WI38 (cell line): ENCODE results near the gene FAM162B.
"Not testable (repeated sequence)": the region's sequence is repeated elsewhere in the genome, so short reads cannot be mapped to it uniquely, and the experiment has no call there.

Experiments used
- H3K4me3 ChIP-seq: 2 replicates; pipeline ENCODE4 v1.5.1; 2011; ENCODE audit warnings: low read depth, mild to moderate bottlenecking, control low read depth, low read length
- CTCF ChIP-seq: IDR thresholded peaks from 2 replicates; pipeline ENCODE4 v1.5.1; 2012; ENCODE audit warnings: low read depth, mild to moderate bottlenecking, control low read depth, low read length

The FAM162B gene

DNA sequence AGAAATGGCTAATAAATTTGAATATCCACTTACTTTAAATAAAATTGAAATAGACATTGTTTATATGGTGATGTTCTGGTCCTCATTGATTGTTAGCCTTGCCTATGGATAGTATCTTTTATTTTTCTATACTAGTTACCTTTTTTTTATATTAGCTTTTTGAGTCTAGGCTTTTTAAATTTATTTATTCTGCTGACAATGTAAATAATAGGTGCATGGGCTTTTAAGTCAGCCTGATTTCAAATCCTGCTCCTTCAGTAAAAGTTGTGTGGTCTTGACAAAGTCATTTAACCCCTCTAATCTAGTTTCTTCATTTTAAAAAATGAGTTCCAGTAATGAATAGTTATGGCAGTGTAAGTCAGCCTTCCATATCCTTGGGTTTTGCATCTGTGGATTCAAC, 38.6 kb downstream of the FAM162B start:
- no peak for TF ChIP-seq CTCF
- no peak overlapping the region for H3K4me3 ChIP-seq

GRCh38 chr6:116714761-116715160, 50.8 kb downstream of the FAM162B start:
- TF ChIP-seq CTCF, result no peak
- H3K4me3 ChIP-seq, result no peak overlapping the region

- H3K4me3 ChIP-seq, result no peak overlapping the region
- no peak for TF ChIP-seq CTCF
These were observed 51.2 kb downstream of the FAM162B start for GRCh38 chr6:116714296-116714695.

DNA sequence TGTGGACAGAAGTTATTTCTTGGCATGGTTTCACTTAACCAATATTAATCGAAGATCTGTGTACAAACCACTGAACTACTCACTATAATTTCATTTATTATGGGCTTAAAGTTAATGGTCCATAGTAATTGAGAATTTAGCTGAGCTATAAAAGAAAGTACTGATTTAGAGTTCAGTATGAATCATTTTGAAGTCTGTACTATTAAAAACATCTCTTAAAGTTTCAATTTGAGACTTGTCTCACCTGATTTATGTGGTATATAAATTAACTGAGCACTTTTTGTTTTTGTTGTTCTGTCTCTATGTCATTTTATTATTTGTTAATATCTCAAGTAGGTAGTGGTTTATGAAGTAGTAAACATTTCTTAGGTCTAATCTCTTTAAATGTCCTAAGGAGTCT, 59.6 kb downstream of the FAM162B start:
- TF ChIP-seq CTCF, result no peak
- H3K4me3 ChIP-seq, result no peak overlapping the region

DNA sequence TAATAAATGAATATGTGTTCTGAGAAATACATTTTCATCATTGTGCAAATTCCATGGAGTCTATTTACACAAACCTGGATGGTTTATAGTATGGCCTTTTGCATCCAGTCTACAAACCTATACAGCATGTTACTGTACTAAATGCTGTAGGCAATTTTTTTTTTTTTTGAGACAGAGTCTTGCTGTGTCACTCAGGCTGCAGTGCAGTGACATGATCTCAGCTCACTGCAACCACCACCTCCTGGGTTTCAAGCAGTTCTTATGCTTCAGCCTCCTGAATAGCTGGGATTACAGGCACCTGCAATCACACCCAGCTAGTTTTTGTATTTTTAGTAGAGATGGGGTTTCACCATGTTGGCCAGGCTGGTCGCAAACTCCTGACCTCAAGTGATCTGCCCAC, 61.6 kb downstream of the FAM162B start:
- not testable (repeated sequence) for H3K4me3 ChIP-seq
